ENCODE results near the gene SH3PXD2A. TPM values are rescaled to one million over a fixed set of nuclear protein-coding genes. Genes with fewer than 3 reads are reported as not detected.

Gene SH3PXD2A
- total RNA-seq, 1 experiment from 2014 or later, result 5.4 TPM

GRCh38 chr10:103651333-103651732 lies 204.0 kb downstream of the SH3PXD2A start:
- no peak overlapping the region for H3K27ac ChIP-seq
- H3K9me3 ChIP-seq (replicated peaks), result no peaks in the 10 kb centered on the region
- no peak overlapping the region for H3K4me3 ChIP-seq
- H3K4me1 ChIP-seq, result peaks cover under 1% of the 10 kb centered on the region; the same call in 1 of the 2 replicates
- no peaks in the 10 kb centered on the region for H3K36me3 ChIP-seq
- no peaks in the 10 kb centered on the region for H3K27me3 ChIP-seq
- DNase-seq, result no peak

- no peak overlapping the region for H3K27ac ChIP-seq
- no peak for DNase-seq
These were observed 205.5 kb downstream of the SH3PXD2A start for GRCh38 chr10:103649654-103650423.

GRCh38 chr10:103648636-103649532 lies 206.5 kb downstream of the SH3PXD2A start:
- Histone ChIP-seq H3K36me3 (no peaks in the 10 kb centered on the region), H3K4me1 (peaks cover 18% of the 10 kb centered on the region), H3K27ac (no peak overlapping the region), H3K9me3 (replicated peaks) (no peaks in the 10 kb centered on the region), H3K4me3 (no peak overlapping the region), H3K27me3 (no peaks in the 10 kb centered on the region)
- DNase-seq, result no peak

More at GRCh38 chr10:103649654-103650423, 205.5 kb downstream of the SH3PXD2A start:
- Histone ChIP-seq H3K9me3 (replicated peaks) (no peaks in the 10 kb centered on the region), H3K36me3 (no peaks in the 10 kb centered on the region), H3K4me3 (no peak overlapping the region), H3K4me1 (peaks cover 15% of the 10 kb centered on the region), H3K27me3 (no peaks in the 10 kb centered on the region)

GRCh38 chr10:103648251-103648635 lies 207.1 kb downstream of the SH3PXD2A start:
- Histone ChIP-seq H3K9me3 (replicated peaks) (no peaks in the 10 kb centered on the region), H3K4me3 (no peak overlapping the region), H3K27me3 (no peaks in the 10 kb centered on the region), H3K4me1 (peaks cover 22% of the 10 kb centered on the region), H3K36me3 (no peaks in the 10 kb centered on the region), H3K27ac (no peak overlapping the region)
- no peak for DNase-seq

- Histone ChIP-seq H3K4me1 (peaks cover 22% of the 10 kb centered on the region), H3K9me3 (replicated peaks) (no peaks in the 10 kb centered on the region), H3K4me3 (no peak overlapping the region), H3K27ac (no peak overlapping the region; the same call in 1 of the 2 replicates), H3K27me3 (no peaks in the 10 kb centered on the region), H3K36me3 (no peaks in the 10 kb centered on the region)
- no peak for DNase-seq
These were observed 209.1 kb downstream of the SH3PXD2A start for GRCh38 chr10:103646304-103646703.

- H3K27ac ChIP-seq, result peak overlapping the region; percentile 25; the same call in 1 of the 2 replicates
- peak; percentile 78 to 79 for DNase-seq
- peaks cover 25% of the 10 kb centered on the region for H3K4me1 ChIP-seq
- no peaks in the 10 kb centered on the region for H3K36me3 ChIP-seq
- no peak overlapping the region for H3K4me3 ChIP-seq
- no peaks in the 10 kb centered on the region for H3K9me3 ChIP-seq (replicated peaks)
- H3K27me3 ChIP-seq, result no peaks in the 10 kb centered on the region
These were observed 210.0 kb downstream of the SH3PXD2A start for GRCh38 chr10:103645141-103646054.

- Histone ChIP-seq H3K27ac (no peak overlapping the region), H3K9me3 (replicated peaks) (no peaks in the 10 kb centered on the region), H3K27me3 (no peaks in the 10 kb centered on the region), H3K4me3 (no peak overlapping the region), H3K4me1 (peaks cover 25% of the 10 kb centered on the region), H3K36me3 (no peaks in the 10 kb centered on the region)
- DNase-seq, result no peak
These were observed 212.0 kb downstream of the SH3PXD2A start for GRCh38 chr10:103643381-103643780.

GRCh38 chr10:103641326-103641725 lies 214.1 kb downstream of the SH3PXD2A start:
- no peak for DNase-seq
- Histone ChIP-seq H3K4me1 (peaks cover 31% of the 10 kb centered on the region), H3K4me3 (no peak overlapping the region), H3K36me3 (no peaks in the 10 kb centered on the region), H3K9me3 (replicated peaks) (no peaks in the 10 kb centered on the region), H3K27me3 (no peaks in the 10 kb centered on the region), H3K27ac (no peak overlapping the region)

GRCh38 chr10:103640436-103641181 lies 214.8 kb downstream of the SH3PXD2A start:
- Histone ChIP-seq H3K36me3 (no peaks in the 10 kb centered on the region), H3K9me3 (replicated peaks) (no peaks in the 10 kb centered on the region), H3K27ac (no peak overlapping the region), H3K4me1 (peaks cover 30% of the 10 kb centered on the region), H3K4me3 (no peak overlapping the region), H3K27me3 (no peaks in the 10 kb centered on the region)
- DNase-seq, result no peak

GRCh38 chr10:103638948-103639347 lies 216.4 kb downstream of the SH3PXD2A start:
- no peaks in the 10 kb centered on the region for H3K27me3 ChIP-seq
- no peaks in the 10 kb centered on the region for H3K9me3 ChIP-seq (replicated peaks)
- H3K4me3 ChIP-seq, result no peak overlapping the region
- DNase-seq, result no peak
- no peaks in the 10 kb centered on the region for H3K36me3 ChIP-seq
- peaks cover 19% of the 10 kb centered on the region for H3K4me1 ChIP-seq
- no peak overlapping the region for H3K27ac ChIP-seq

- no peak overlapping the region for H3K27ac ChIP-seq
- H3K27me3 ChIP-seq, result no peaks in the 10 kb centered on the region
- H3K4me3 ChIP-seq, result no peak overlapping the region
- H3K9me3 ChIP-seq (replicated peaks), result no peaks in the 10 kb centered on the region
- no peak for DNase-seq
- H3K4me1 ChIP-seq, result peaks cover 17% of the 10 kb centered on the region
- H3K36me3 ChIP-seq, result no peaks in the 10 kb centered on the region
These were observed 217.3 kb downstream of the SH3PXD2A start for GRCh38 chr10:103637927-103638557.

GRCh38 chr10:103637011-103637410 lies 218.4 kb downstream of the SH3PXD2A start:
- no peaks in the 10 kb centered on the region for H3K9me3 ChIP-seq (replicated peaks)
- no peaks in the 10 kb centered on the region for H3K36me3 ChIP-seq
- no peaks in the 10 kb centered on the region for H3K27me3 ChIP-seq
- H3K4me1 ChIP-seq, result peaks cover 20% of the 10 kb centered on the region
- H3K27ac ChIP-seq, result no peak overlapping the region
- no peak for DNase-seq
- H3K4me3 ChIP-seq, result no peak overlapping the region

GRCh38 chr10:103636492-103636891 lies 218.9 kb downstream of the SH3PXD2A start:
- Histone ChIP-seq H3K4me1 (peaks cover 20% of the 10 kb centered on the region), H3K4me3 (no peak overlapping the region), H3K27ac (no peak overlapping the region), H3K36me3 (no peaks in the 10 kb centered on the region), H3K27me3 (no peaks in the 10 kb centered on the region), H3K9me3 (replicated peaks) (no peaks in the 10 kb centered on the region)
- DNase-seq, result peak; percentile 40 to 62
